OCI-LY1 (cell line): ENCODE measurements around the gene CRYBG3.

Experiments used
- H2AFZ ChIP-seq: fragments of 200-600 bp; sonication (generic), shearing (Covaris generic); 2 replicates; pipeline ENCODE4 v1.6.0; 2014; ENCODE audit warnings: antibody characterized with exemption, mild to moderate bottlenecking, low read length
- H3F3A ChIP-seq: fragments of 200-600 bp; sonication (generic), shearing (Covaris generic); 2 replicates; pipeline ENCODE4 v1.6.0; 2014; ENCODE audit warnings: mild to moderate bottlenecking, antibody characterized with exemption, low read length, moderate library complexity; ENCODE audit not compliant: insufficient read depth
- H3K27ac ChIP-seq: fragments of 200-600 bp; sonication (generic); 2 replicates; pipeline ENCODE4 v1.5.1; 2014; ENCODE audit warnings: low read length, mixed run types, mild to moderate bottlenecking, low read depth; ENCODE audit not compliant: poor library complexity, severe bottlenecking
- H3K27me3 ChIP-seq: fragments of 200-600 bp; sonication (generic); 2 replicates; pipeline ENCODE4 v1.6.0; 2014; ENCODE audit warnings: antibody characterized with exemption, mild to moderate bottlenecking, low read length, moderate library complexity; ENCODE audit not compliant: insufficient read depth
- H3K36me3 ChIP-seq: fragments of 200-600 bp; sonication (generic); 2 replicates; pipeline ENCODE4 v1.6.1; 2014; ENCODE audit warnings: mild to moderate bottlenecking, antibody characterized with exemption, low read length, moderate library complexity, mixed read lengths; ENCODE audit not compliant: insufficient read depth
- H3K4me1 ChIP-seq: fragments of 200-600 bp; sonication (generic); 2 replicates; pipeline ENCODE4 v1.5.1; 2014; ENCODE audit warnings: mild to moderate bottlenecking, low read length, moderate library complexity; ENCODE audit not compliant: insufficient read depth, severe bottlenecking
- H3K4me2 ChIP-seq: fragments of 200-600 bp; sonication (generic), shearing (Covaris generic); 2 replicates; pipeline ENCODE4 v1.6.1; 2014; ENCODE audit warnings: low read length
- H3K4me3 ChIP-seq: fragments of 200-600 bp; sonication (generic); 2 replicates; pipeline ENCODE4 v1.5.1; 2014; ENCODE audit warnings: low read length, low read depth, mild to moderate bottlenecking, mixed read lengths; ENCODE audit not compliant: poor library complexity, severe bottlenecking
- H3K79me2 ChIP-seq: fragments of 200-600 bp; shearing (Covaris generic); 2 replicates; pipeline ENCODE4 v1.6.1; 2016; ENCODE audit warnings: mixed run types, low read length, mixed read lengths; ENCODE audit not compliant: insufficient read depth
- H3K9ac ChIP-seq: fragments of 200-600 bp; sonication (generic), shearing (Covaris generic); 2 replicates; pipeline ENCODE4 v1.6.1; 2014; ENCODE audit warnings: mild to moderate bottlenecking, low read length, mixed read lengths
- H3K9me2 ChIP-seq: fragments of 200-600 bp; sonication (generic), shearing (Covaris generic); 2 replicates; pipeline ENCODE4 v1.6.1; 2014; ENCODE audit warnings: low read depth, mild to moderate bottlenecking, low read length, mixed read lengths
- H3K9me3 ChIP-seq: fragments of 200-600 bp; shearing (Covaris generic); 2 replicates; pipeline ENCODE4 v1.6.1; 2014; ENCODE audit warnings: low read length, mixed read lengths
- H4K20me1 ChIP-seq: fragments of 200-600 bp; sonication (generic), shearing (Covaris generic); 2 replicates; pipeline ENCODE4 v1.6.0; 2016; ENCODE audit warnings: mild to moderate bottlenecking, low read length; ENCODE audit not compliant: insufficient read depth
- EZH2 ChIP-seq: fragments of 200-600 bp; sonication (generic), shearing (Covaris generic); IDR thresholded peaks from 2 replicates; pipeline ENCODE4 v1.8.0; 2017; ENCODE audit warnings: borderline replicate concordance, mixed run types, mild to moderate bottlenecking, antibody characterized with exemption, low read length, moderate library complexity, mixed read lengths
- TF ChIP-seq, protein P1 (sequence below): fragments of 200-600 bp; sonication (generic), shearing (Covaris generic); IDR thresholded peaks from 2 replicates; pipeline ENCODE4 v1.5.1; 2017; ENCODE audit warnings: mild to moderate bottlenecking, antibody characterized with exemption, low read length, moderate library complexity, mixed read lengths

Gene CRYBG3

GRCh38 chr3:97952280-97952679, 130.5 kb downstream of the CRYBG3 start:
- Histone ChIP-seq H2AFZ (no peak overlapping the region), H3K27ac (no peak overlapping the region), H3K9me2 (no peaks in the 10 kb centered on the region), H4K20me1 (no peaks in the 10 kb centered on the region), H3K36me3 (peaks cover 80% of the 10 kb centered on the region), H3K9ac (no peak overlapping the region), H3K4me1 (no peaks in the 10 kb centered on the region), H3K27me3 (no peaks in the 10 kb centered on the region), H3K79me2 (no peaks in the 10 kb centered on the region), H3K4me2 (no peak overlapping the region), H3K9me3 (no peaks in the 10 kb centered on the region), H3K4me3 (no peak overlapping the region), H3F3A (no peaks in the 10 kb centered on the region)
- TF ChIP-seq, protein P1, sequence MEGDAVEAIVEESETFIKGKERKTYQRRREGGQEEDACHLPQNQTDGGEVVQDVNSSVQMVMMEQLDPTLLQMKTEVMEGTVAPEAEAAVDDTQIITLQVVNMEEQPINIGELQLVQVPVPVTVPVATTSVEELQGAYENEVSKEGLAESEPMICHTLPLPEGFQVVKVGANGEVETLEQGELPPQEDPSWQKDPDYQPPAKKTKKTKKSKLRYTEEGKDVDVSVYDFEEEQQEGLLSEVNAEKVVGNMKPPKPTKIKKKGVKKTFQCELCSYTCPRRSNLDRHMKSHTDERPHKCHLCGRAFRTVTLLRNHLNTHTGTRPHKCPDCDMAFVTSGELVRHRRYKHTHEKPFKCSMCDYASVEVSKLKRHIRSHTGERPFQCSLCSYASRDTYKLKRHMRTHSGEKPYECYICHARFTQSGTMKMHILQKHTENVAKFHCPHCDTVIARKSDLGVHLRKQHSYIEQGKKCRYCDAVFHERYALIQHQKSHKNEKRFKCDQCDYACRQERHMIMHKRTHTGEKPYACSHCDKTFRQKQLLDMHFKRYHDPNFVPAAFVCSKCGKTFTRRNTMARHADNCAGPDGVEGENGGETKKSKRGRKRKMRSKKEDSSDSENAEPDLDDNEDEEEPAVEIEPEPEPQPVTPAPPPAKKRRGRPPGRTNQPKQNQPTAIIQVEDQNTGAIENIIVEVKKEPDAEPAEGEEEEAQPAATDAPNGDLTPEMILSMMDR, result no peak
- no peak for TF ChIP-seq EZH2

DNA sequence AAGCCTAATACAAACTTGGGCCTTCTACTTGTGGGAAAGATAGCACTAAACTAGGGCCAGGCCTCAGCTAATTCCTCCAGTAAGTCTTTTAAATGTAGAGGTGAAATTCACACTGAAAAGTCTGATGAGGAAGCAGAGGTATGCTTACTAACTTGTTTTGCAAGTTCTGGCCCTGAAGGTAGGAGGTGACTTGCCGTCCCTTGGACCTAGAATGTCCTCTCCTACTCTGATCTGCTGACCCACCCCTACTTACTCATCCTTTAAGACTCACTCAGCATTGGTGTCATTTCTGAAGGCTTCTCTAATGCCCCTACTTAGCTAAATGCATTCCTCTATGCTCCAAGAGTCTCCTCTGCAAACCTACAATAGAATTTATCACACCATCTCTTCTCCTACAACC, 131.1 kb downstream of the CRYBG3 start:
- Histone ChIP-seq H3K27ac (no peak overlapping the region), H3K9ac (no peak overlapping the region)

DNA sequence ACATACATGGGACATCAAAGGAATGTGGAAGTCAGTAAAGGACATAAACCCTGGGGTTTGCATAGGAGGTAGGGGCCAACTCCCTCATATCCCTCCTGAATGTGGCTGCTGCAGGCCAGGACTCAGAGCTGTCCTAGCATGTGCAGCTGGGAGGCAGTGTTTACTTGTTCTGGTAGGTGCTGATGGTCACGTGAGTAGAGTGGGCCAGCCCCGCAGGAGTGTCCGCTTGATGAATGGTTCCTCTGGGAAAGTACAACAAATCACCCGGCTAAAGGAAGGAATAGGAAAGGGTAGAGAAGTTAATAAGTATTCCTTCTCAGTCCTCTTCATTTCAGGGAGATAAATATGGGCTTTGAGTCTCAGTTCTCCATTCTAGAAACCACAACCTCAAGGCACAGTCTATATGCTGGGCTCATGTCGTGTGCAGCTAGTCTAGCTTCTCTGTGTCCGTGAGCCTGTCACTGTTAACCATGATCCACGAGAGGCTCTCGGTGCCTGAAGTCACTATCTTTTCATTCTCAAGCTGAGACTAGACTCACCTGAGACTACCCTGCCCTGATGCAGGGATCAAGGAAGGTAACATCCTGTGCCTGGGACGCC, 132.5 kb downstream of the CRYBG3 start:
- Histone ChIP-seq H3K4me1 (no peaks in the 10 kb centered on the region), H3K4me2 (no peak overlapping the region), H3K27me3 (no peaks in the 10 kb centered on the region), H3K27ac (no peak overlapping the region), H3K4me3 (no peak overlapping the region), H3F3A (no peaks in the 10 kb centered on the region), H3K9ac (no peak overlapping the region), H4K20me1 (no peaks in the 10 kb centered on the region), H3K9me2 (no peaks in the 10 kb centered on the region), H3K9me3 (no peaks in the 10 kb centered on the region), H2AFZ (no peak overlapping the region), H3K79me2 (no peaks in the 10 kb centered on the region), H3K36me3 (peaks cover 77% of the 10 kb centered on the region)
- TF ChIP-seq EZH2, result no peak
- TF ChIP-seq, protein P1, result no peak

More for the DNA sequence above, 131.1 kb downstream of the CRYBG3 start:
- no peaks in the 10 kb centered on the region for H3K4me1 ChIP-seq
- H2AFZ ChIP-seq, result no peak overlapping the region
- no peak for TF ChIP-seq EZH2
- TF ChIP-seq, protein P1, result no peak
- no peaks in the 10 kb centered on the region for H3K27me3 ChIP-seq
- no peak overlapping the region for H3K4me2 ChIP-seq
- H4K20me1 ChIP-seq, result no peaks in the 10 kb centered on the region
- no peak overlapping the region for H3K4me3 ChIP-seq
- H3K9me2 ChIP-seq, result no peaks in the 10 kb centered on the region
- no peaks in the 10 kb centered on the region for H3K9me3 ChIP-seq
- H3F3A ChIP-seq, result no peaks in the 10 kb centered on the region
- no peaks in the 10 kb centered on the region for H3K79me2 ChIP-seq
- peaks cover 79% of the 10 kb centered on the region for H3K36me3 ChIP-seq
